GM03348 (cell line): Measurements from ENCODE around the gene MTTP.

Experiments used
- DNase-seq: peaks from one replicate; pipeline ENCODE4 v3.0.0; 2012; ENCODE audit warnings: low spot score

Gene MTTP

GRCh38 chr4:99593781-99594641, 19.4 kb downstream of the MTTP start:
- no peak for DNase-seq

DNA sequence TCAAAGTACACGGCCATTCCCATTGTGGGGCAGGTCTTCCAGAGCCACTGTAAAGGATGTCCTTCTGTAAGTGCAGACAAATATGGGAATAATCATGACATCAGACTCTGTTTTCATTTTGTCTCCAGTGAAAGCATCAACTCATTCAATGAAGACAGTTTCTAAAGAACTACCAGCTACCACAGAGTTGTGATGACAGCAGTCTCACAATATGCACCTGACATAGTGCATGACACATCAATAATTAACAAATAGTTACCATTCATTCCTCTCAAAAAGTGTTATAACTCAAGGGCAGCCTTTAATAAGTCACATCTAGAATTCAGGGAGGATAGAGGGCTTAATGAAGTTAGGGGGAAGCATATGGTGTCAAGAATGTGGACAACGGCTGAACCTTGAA, 20.2 kb downstream of the MTTP start:
- no peak for DNase-seq

DNA sequence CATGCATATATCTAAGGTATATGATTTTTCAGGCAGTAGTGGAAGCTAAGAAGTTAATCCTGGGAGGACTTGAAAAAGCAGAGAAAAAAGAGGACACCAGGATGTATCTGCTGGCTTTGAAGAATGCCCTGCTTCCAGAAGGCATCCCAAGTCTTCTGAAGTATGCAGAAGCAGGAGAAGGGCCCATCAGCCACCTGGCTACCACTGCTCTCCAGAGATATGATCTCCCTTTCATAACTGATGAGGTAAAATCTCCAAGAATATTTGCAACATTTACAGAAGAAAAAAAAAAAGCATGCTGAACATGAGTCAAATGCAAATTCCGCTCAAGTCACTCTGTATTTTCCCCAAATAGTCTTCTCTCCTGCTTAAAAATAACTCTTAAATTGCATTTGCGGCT, 32.1 kb downstream of the MTTP start:
- DNase-seq = no peak

DNA sequence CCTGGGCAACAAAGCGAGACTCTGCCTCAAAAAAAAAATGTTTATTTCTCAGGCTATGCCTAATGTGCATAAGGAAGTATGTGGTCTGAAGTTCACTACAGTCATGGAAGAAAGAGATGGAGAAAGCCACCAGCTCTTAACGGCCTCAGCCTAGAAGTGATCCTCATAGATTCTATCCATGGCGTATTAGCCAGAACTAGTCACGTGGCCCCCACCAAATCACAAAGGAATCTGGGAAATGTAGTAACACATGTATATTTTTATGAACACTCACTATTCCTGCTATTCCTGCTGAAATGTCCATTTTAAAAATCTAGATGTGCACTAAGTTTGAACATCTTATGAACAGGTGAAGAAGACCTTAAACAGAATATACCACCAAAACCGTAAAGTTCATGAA, 33.8 kb downstream of the MTTP start:
- no peak for DNase-seq

GRCh38 chr4:99610605-99611175, 36.1 kb downstream of the MTTP start:
- no peak for DNase-seq

DNA sequence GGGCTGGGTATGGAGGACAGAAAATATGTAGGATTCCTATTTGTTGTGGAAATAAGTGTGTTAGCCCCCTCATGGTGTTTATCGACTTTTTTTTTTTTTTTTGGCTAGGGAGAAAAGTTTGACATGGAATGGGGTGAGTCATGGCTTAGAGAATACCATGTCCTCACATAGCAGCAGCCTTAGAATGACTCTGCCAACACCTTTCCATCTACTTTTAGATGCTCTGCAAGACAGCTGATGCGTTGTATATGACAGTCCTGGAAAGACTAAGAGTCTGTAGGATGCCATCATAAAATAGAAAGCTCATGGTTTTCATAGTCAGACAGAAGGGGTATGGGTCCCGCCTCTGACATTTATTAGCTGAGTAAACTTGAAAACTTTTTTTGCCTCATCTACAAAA, 37.7 kb downstream of the MTTP start:
- no peak for DNase-seq

GRCh38 chr4:99612704-99613103, 38.1 kb downstream of the MTTP start:
- no peak for DNase-seq

DNA sequence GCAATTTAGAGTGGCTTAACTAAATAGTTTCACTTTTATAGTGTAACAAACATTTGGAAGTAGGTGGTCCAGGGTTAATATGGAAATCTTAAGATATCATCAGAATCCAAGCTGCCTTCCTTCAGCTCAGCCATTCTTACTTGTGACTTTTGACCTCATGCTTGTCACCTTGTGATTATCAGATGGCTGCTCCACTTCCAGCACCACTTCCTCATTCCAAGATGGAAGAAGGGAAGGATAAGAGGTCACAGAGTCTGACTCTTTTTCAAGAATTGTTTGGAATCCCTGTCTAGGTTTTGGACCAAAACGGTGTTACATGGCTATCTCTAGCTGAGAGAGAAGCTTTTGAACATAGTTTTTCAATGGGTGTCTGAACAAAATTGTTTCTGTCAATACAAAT, 39.9 kb downstream of the MTTP start:
- no peak for DNase-seq

GRCh38 chr4:99615170-99615820, 40.7 kb downstream of the MTTP start:
- no peak for DNase-seq

- no peak for DNase-seq
Measured at GRCh38 chr4:99617374-99617773, 42.8 kb downstream of the MTTP start.

DNA sequence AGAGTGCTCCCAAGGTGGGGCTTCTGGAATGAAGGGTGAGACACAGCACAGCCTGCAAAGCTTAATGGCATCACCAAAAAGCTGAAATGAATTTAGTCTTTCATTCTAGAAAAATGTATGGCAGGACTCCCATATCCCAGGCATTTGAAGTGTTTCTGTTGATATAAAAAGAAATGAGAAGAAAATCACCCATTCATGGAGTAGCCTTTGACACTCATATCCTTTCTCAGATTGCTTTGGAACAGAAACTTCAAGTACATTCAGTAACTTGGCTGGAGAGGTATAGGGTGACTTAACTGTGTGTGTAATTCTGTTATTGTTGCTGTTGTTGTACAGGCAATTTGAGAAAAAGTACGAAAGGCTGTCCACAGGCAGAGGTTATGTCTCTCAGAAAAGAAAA, 47.7 kb downstream of the MTTP start:
- no peak for DNase-seq

DNA sequence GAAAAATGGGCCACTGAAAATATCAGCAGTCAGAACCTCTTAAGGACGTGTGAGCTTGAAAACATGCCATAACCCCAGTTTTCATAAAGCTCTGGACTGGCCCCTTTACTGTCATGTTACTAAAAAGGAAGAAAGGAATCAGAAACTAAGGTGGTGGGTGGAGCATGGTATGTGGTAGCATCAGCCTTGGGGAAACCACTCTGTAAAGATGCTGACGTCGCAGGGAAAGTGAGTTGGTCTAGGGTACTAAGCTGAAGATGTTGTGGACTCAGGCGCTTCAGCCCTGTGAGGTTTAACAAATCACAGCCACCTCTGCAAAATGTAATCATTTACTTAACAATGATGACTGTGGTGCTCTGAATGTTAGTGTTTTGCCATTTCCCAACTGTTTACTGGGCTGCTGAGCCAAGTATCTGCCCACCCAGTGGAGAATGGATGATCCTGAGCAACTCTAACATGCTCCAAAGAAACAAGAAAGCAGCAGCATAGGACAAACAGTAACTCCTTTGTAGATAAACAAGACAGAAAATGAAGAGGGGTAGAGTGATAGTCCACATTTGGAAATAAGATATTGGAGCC, 49.6 kb downstream of the MTTP start:
- no peak for DNase-seq

DNA sequence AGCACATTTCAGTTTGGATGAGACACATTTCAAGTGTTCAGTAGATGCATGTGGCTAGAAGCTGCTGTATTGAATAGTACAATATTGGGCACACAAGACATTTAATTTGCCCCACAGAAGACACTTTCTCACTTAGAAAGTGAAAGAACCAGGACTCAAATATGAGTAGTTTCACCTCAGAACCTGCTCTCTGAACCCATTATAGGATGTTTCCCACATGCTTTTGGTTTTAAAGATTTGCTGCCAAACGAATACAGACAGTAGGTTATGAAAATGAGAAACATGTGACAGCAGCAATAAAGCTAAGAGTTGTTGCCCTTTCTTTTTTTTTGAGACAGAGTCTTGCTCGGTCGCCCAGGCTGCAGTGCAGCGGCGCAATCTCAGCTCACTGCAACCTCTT, 50.7 kb downstream of the MTTP start:
- no peak for DNase-seq

GRCh38 chr4:99628040-99628439, 53.4 kb downstream of the MTTP start:
- no peak for DNase-seq

GRCh38 chr4:99629962-99630554, 55.4 kb downstream of the MTTP start:
- no peak for DNase-seq

GRCh38 chr4:99630857-99631360, 56.3 kb downstream of the MTTP start:
- DNase-seq = no peak

DNA sequence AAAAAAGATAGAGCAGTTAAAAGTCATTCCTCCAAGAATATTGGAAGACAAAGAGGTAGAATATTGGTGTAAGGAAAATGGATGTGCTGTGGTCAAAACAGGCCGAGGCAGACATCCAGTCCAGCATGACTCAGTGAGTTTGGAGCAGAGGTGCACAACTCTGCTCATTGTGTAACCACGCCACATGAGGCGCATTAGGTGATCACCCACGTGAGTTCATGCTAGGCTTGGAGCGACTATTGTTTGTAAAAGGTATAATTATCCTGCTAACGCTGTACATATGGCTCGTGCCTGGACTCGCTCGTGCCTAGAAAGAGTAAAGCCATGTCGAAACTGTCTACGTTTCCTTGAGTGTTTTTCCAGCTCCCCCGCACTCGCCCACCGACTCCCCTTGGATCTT, 59.1 kb downstream of the MTTP start:
- DNase-seq = no peak

GRCh38 chr4:99634742-99635360, 60.2 kb downstream of the MTTP start:
- DNase-seq = no peak

DNA sequence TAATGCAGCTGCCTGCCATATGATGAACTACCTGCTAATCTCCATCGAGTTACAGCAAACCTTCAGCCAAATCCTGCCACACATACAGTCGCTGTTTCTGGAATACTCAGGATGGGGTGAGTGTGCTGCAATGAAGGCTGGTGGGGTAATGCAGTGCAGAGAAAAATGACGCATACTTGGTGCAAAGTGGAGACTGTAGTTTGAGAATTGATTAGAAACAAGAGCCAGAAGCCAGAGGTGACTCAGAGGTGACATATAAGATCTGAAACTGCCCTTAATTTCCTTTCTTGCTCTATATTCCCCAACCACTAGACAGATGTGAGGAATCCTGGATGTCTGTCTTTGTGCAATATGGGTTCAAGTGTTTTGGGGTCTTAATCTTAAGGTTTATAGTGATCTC, 61.0 kb downstream of the MTTP start:
- DNase-seq = no peak

DNA sequence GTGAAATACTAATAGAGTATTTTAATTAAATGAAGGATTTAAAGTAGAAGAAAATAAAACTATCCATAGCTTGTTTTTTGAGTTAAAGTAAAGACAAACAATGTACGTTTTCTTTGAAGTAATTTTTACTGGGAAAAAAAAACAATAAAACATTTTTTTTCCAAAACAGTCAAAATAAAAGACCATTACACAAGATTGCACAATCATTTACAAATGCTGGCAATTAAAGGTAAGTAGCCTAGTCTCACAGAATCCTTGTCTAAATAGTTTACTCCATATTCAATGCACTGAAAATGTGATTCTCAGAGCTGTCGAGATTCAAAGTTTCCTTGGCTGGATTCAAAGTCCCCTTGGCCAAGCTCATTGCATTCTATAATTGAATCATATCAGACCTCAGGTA, 61.8 kb downstream of the MTTP start:
- no peak for DNase-seq

- DNase-seq = no peak
Measured at GRCh38 chr4:99637174-99637573, 62.5 kb downstream of the MTTP start.

DNA sequence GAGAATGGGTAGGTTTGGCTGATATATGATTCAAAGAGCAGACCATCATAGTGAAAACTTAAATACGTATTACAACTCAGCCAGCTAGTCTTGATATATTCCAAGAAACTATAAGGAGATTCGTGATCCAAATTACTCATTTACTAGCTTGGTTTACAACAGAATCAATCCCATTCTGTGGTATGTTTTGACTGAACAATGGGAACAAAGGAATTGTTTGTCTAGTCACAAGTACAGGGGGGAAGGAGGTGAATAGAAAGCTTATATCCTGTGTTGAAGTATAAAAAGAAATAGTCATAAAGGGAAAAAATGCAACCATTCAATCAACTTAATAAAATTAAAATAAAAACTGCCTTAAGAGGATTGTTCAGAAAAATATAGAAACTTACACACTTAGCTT, 66.1 kb downstream of the MTTP start:
- DNase-seq = no peak
